Endodermal cell (in vitro differentiated cells): ENCODE measurements around the gene LMBR1. TPM values are rescaled to one million over a fixed set of nuclear protein-coding genes. Genes with fewer than 3 reads are reported as not detected.

Experiments used
- DNase-seq: peaks from one replicate; pipeline ENCODE4 v3.0.0-alpha.2; 2017
- H3K27ac ChIP-seq: 2 replicates; pipeline ENCODE4 v1.5.1; 2013; ENCODE audit warnings: mild to moderate bottlenecking, low read depth, low read length, moderate library complexity
- H3K27me3 ChIP-seq: 2 replicates; pipeline ENCODE4 v1.6.1; 2013; ENCODE audit warnings: mild to moderate bottlenecking, low read length, moderate library complexity; ENCODE audit not compliant: insufficient read depth, control insufficient read depth, poor library complexity, severe bottlenecking
- H3K36me3 ChIP-seq: 2 replicates; pipeline ENCODE4 v1.7.0; 2013; ENCODE audit warnings: mild to moderate bottlenecking, low read length, moderate library complexity; ENCODE audit not compliant: control insufficient read depth, insufficient read depth
- H3K4me1 ChIP-seq: one replicate; pipeline ENCODE4 v1.7.0; 2013; ENCODE audit warnings: low read length; ENCODE audit not compliant: control insufficient read depth, insufficient read depth
- H3K4me3 ChIP-seq: 2 replicates; pipeline ENCODE4 v1.5.1; 2013; ENCODE audit warnings: mild to moderate bottlenecking, low read length, moderate library complexity
- H3K9ac ChIP-seq: 2 replicates; pipeline ENCODE4 v1.6.1; 2013; ENCODE audit warnings: mild to moderate bottlenecking, low read length, moderate library complexity; ENCODE audit not compliant: poor library complexity, severe bottlenecking; ENCODE audit errors: extremely low read depth
- H3K9me3 ChIP-seq: 2 replicates; pipeline ENCODE4 v1.6.1; 2013; ENCODE audit warnings: mild to moderate bottlenecking, low read length, moderate library complexity; ENCODE audit not compliant: control insufficient read depth
- H3K27ac Mint-ChIP-seq: 2 replicates; pipeline ENCODE4 v1.8.0; 2020; ENCODE audit warnings: mixed read lengths
- H3K27me3 Mint-ChIP-seq: 2 replicates; pipeline ENCODE4 v1.8.0; 2021; ENCODE audit warnings: mild to moderate bottlenecking, mixed read lengths; ENCODE audit not compliant: insufficient read depth
- H3K36me3 Mint-ChIP-seq: 2 replicates; pipeline ENCODE4 v1.8.0; 2020; ENCODE audit warnings: low read depth, mixed read lengths
- H3K4me1 Mint-ChIP-seq: 2 replicates; pipeline ENCODE4 v1.8.0; 2020; ENCODE audit warnings: mixed read lengths
- H3K4me3 Mint-ChIP-seq: 2 replicates; pipeline ENCODE4 v1.8.0; 2020; ENCODE audit warnings: mild to moderate bottlenecking, moderate library complexity, mixed read lengths
- H3K9me3 Mint-ChIP-seq: 2 replicates; pipeline ENCODE4 v1.8.0; 2020; ENCODE audit warnings: mild to moderate bottlenecking, mixed read lengths
- WGBS, 2 experiments: methylation state at CpG; one replicate each; pipeline versions ENCODE4 v1.1.5 to v1.1.7; 2013; ENCODE audit warnings: missing lambda C conversion rate in 2 of 2, mixed read lengths in 1 of 2; ENCODE audit not compliant: insufficient coverage in 1 of 2, insufficient read length in 1 of 2; 5-methylcytosine and 5-hydroxymethylcytosine counted together
- long read RNA-seq, 4 experiments: library from polyadenylated mRNA in 2 of 4; library from RNA in 1 of 4; library from capped mRNA in 1 of 4; stranded (forward) in 3 of 4; unstranded in 1 of 4; transcript quantifications; one replicate each; pipeline ENCODE4 v2.0.0, GENCODE V29; 2020 to 2021; ENCODE audit warnings: inconsistent platforms in 1 of 4
- polyA plus RNA-seq, 2 experiments: library from polyadenylated mRNA; stranded (reverse); fragments of 50-300 nt; gene quantifications; one replicate each; pipeline ENCODE4 v1.2.3, GENCODE V29; 2013
- total RNA-seq, 2 donors: library from RNA; stranded (reverse); fragmentation: NEBNext Ultra II Directional in 1 of 2; extraction: Animal tissue kit (Norgen Biotek cat#: 25700) in 1 of 2; gene quantifications; 2 replicates in 1 of 2; 3 replicates in 1 of 2; pipeline ENCODE4 v1.2.1, GENCODE V29; 2021
- TF ChIP-seq, protein P1 (sequence below): fragments of 200-600 bp; sonication (generic); conservative IDR thresholded peaks from 2 replicates; pipeline ENCODE4 v1.5.0; 2021; ENCODE audit warnings: antibody characterized with exemption, mild to moderate bottlenecking

The LMBR1 gene, protein sequence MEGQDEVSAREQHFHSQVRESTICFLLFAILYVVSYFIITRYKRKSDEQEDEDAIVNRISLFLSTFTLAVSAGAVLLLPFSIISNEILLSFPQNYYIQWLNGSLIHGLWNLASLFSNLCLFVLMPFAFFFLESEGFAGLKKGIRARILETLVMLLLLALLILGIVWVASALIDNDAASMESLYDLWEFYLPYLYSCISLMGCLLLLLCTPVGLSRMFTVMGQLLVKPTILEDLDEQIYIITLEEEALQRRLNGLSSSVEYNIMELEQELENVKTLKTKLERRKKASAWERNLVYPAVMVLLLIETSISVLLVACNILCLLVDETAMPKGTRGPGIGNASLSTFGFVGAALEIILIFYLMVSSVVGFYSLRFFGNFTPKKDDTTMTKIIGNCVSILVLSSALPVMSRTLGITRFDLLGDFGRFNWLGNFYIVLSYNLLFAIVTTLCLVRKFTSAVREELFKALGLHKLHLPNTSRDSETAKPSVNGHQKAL
- 10 to 100 TPM; 80.9 to 88.3 TPM for total RNA-seq
- polyA plus RNA-seq (2013, experiment 1 of 2), result 46.5 TPM
- polyA plus RNA-seq (2013, experiment 2 of 2), result 45.2 TPM
- long read RNA-seq, experiment 1, partial matches to known transcripts, result 6 of 22 reads
- long read RNA-seq, experiment 1, other reads (novel, unspliced or antisense), result 16 of 22 reads
- long read RNA-seq, experiment 2, full-length matches to known transcripts, result 55 of 104 reads
- long read RNA-seq, experiment 2, partial matches to known transcripts, result 19 of 104 reads
- long read RNA-seq, experiment 2, other reads (novel, unspliced or antisense), result 30 of 104 reads
- long read RNA-seq, experiment 3, full-length matches to known transcripts, result 42 of 68 reads
- long read RNA-seq, experiment 3, partial matches to known transcripts, result 8 of 68 reads
- long read RNA-seq, experiment 3, other reads (novel, unspliced or antisense), result 18 of 68 reads
- long read RNA-seq, experiment 4, full-length matches to known transcripts, result 1 of 3 reads
- long read RNA-seq, experiment 4, partial matches to known transcripts, result 0 of 3 reads
- long read RNA-seq, experiment 4, other reads (novel, unspliced or antisense), result 2 of 3 reads

DNA sequence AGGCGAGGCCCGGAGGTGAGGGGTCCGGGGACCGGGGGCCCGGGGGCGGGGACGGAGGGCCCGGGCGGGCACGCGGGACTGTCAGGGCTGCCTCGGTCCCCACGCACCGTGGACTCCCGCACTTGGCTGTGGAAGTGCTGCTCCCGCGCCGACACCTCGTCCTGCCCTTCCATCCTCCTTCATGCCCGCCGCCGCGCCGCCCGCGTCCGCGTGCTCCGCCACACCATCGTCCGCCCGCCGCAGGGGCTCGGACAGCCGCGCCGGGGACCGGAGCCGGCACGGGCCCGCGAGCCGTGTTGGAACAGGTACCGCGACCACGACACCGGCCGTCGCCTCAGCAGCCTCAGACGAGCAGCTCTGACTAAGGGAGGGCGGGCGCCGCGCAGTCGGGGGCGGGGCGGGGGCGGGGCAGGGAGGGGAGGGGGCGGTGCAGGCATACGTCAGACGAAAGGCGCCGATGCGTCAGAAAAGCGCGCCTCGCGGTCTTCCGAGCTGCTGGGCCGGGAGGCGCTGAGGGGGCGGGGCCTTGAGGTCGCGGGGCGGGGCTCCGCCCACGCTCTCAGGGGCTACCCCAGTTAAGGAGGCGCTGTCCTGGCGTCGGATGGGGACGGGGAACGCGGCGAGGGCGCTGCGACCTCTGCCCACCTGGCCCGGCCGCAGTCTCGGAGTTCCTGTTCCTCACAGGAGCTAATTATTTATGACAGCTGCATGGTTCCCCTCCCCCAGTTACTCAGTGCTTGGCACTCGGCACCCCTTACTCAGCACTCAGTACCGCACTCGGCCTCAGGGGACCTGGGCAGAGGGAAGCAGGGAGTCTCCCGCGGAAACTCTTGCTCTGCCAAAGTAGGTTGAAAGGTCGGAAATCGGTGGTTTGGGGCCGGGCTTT is at the start of gene LMBR1:
TSS of gene LMBR1 (minus strand) at position 363 of the 886 bp plus-strand sequence. CDS start at position 173, 190 bp downstream.
- Mint-ChIP-seq H3K4me1 (peaks cover 5% of the 10 kb centered on the region), H3K4me3 (peak within 1 kb of the TSS; percentile 79), H3K27ac (peak within 1 kb of the TSS; percentile 93), H3K9me3 (no peaks in the 10 kb centered on the region), H3K27me3 (peaks cover 3% of the 10 kb centered on the region), H3K36me3 (peaks cover 5% of the 10 kb centered on the region)
- DNase-seq, result peak; percentile 98
- Histone ChIP-seq H3K9ac (peak within 1 kb of the TSS; percentile 69), H3K27ac (peak within 1 kb of the TSS; percentile 76), H3K36me3 (peaks cover 5% of the 10 kb centered on the region), H3K4me1 (no peaks in the 10 kb centered on the region), H3K9me3 (no peaks in the 10 kb centered on the region), H3K4me3 (peak within 1 kb of the TSS; percentile 99), H3K27me3 (no peaks in the 10 kb centered on the region)
- TF ChIP-seq, protein P1, sequence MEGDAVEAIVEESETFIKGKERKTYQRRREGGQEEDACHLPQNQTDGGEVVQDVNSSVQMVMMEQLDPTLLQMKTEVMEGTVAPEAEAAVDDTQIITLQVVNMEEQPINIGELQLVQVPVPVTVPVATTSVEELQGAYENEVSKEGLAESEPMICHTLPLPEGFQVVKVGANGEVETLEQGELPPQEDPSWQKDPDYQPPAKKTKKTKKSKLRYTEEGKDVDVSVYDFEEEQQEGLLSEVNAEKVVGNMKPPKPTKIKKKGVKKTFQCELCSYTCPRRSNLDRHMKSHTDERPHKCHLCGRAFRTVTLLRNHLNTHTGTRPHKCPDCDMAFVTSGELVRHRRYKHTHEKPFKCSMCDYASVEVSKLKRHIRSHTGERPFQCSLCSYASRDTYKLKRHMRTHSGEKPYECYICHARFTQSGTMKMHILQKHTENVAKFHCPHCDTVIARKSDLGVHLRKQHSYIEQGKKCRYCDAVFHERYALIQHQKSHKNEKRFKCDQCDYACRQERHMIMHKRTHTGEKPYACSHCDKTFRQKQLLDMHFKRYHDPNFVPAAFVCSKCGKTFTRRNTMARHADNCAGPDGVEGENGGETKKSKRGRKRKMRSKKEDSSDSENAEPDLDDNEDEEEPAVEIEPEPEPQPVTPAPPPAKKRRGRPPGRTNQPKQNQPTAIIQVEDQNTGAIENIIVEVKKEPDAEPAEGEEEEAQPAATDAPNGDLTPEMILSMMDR, result peak; percentile 76
- WGBS, 2 experiments, result 0% methylated on average over 10 to 96 of the region's 97 CpGs

DNA sequence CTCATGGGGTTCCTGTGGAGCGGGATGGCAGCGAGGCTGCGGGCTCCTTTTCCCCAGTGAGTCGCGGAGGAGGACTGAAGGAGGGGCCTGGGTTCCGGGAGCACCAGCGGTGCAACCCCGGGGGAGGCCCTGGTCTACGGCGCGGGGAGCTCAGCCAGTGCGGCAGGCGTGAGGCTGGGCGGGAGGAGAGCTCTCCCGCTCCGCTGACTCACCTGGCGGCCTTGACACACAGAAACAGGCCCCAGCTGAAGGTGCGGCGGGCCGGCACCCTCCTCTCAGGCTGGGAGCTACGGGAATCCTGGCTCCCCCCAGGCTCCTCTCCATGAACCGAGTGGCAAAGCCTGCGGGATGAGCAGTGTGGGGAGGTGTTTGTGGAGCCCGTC is 49.7 kb upstream of the LMBR1 start:
- H3K4me1 ChIP-seq, result no peaks in the 10 kb centered on the region
- TF ChIP-seq, protein P1, result no peak
- H3K4me3 ChIP-seq, result no peak overlapping the region
- H3K36me3 ChIP-seq, result no peaks in the 10 kb centered on the region
- DNase-seq, result peak; percentile 58
- no peaks in the 10 kb centered on the region for H3K9me3 ChIP-seq
- Mint-ChIP-seq H3K4me1 (no peaks in the 10 kb centered on the region), H3K4me3 (no peak overlapping the region), H3K27ac (no peak overlapping the region), H3K36me3 (no peaks in the 10 kb centered on the region), H3K9me3 (peaks cover 24% of the 10 kb centered on the region), H3K27me3 (peaks cover 50% of the 10 kb centered on the region)
- 92 to 95% methylated on average over 11 to 24 of the region's 24 CpGs for WGBS, 2 experiments
- no peak overlapping the region for H3K9ac ChIP-seq
- no peak overlapping the region for H3K27ac ChIP-seq
- H3K27me3 ChIP-seq, result no peaks in the 10 kb centered on the region
